ENCODE data around the gene CACFD1.
A peak's percentile ranks its signal among the peaks of the same experiment; 100 is the strongest.

The CACFD1 gene

DNA sequence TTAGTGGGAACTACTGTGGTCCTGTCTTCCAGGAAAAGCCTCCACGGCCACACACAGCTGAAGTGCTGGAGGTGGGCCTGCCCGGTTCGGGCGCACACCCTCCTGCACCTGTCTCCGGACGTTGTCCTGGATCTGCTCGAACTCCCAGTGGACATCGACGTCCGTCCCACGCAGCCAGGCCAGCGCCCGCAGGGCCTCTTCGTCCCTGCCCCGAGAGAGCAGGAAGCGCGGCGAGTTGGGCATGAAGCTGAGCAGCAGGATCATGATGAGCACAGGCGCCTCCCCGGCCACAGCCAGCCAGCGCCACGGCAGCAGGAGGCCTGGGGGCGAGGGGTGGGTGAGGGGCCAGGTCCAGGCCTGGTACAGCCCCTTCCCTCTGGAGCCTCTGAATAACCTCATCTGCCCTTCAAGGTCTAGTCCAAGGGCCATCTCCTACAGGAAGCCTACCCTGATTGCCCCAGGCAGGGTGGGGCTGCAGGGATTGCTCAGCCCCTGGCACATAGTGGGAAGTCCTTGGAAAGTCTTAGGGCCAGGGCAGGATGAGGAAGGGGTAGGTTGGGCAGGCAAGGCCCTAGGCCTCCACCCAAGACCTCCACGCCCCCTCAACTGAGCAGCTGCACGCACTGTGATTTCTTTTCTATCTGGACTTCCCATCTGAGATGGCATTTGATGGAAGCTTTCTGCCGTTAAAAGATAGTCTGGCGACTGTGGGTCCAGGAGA, 15.7 kb downstream of the CACFD1 start:
- DNase-seq (ENCODE audit: low read depth) = no peak
- H3K4me3 ChIP-seq (replicated peaks; ENCODE audit: low read depth, low read length) = no peak overlapping the region
- TF ChIP-seq, protein P1, sequence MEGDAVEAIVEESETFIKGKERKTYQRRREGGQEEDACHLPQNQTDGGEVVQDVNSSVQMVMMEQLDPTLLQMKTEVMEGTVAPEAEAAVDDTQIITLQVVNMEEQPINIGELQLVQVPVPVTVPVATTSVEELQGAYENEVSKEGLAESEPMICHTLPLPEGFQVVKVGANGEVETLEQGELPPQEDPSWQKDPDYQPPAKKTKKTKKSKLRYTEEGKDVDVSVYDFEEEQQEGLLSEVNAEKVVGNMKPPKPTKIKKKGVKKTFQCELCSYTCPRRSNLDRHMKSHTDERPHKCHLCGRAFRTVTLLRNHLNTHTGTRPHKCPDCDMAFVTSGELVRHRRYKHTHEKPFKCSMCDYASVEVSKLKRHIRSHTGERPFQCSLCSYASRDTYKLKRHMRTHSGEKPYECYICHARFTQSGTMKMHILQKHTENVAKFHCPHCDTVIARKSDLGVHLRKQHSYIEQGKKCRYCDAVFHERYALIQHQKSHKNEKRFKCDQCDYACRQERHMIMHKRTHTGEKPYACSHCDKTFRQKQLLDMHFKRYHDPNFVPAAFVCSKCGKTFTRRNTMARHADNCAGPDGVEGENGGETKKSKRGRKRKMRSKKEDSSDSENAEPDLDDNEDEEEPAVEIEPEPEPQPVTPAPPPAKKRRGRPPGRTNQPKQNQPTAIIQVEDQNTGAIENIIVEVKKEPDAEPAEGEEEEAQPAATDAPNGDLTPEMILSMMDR (IDR thresholded peaks at IDR 0.05; ENCODE audit: low read length, missing control alignments) = no peak

- TF ChIP-seq, protein P1 (IDR thresholded peaks at IDR 0.05; ENCODE audit: low read length, missing control alignments) = no peak
- no peak overlapping the region for H3K4me3 ChIP-seq (replicated peaks; ENCODE audit: low read depth, low read length)
- peak; percentile 68 for DNase-seq (ENCODE audit: low read depth)
These were observed 16.5 kb downstream of the CACFD1 start for GRCh38 chr9:133476036-133476931.

DNA sequence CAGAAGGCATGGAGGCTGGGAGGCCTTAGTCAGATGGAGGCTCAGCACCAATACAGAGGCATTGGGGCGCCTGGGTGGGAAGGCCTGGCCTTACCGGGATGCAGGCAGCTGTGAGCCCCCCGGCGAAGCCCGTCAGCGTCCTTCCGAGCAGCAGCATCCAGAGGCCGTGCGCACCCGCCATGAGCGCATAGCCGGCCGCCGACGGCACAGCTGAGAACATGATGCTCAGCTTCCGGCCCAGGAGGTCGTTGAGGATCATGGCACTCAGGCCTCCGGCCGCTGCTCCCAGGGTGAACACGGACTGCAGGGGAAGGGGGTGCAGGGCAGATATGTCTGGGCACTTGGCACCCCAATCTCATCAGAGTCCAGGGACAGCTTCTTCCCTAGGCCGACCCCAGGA, 17.2 kb downstream of the CACFD1 start:
- TF ChIP-seq, protein P1 (IDR thresholded peaks at IDR 0.05; ENCODE audit: low read length, missing control alignments) = no peak
- no peak overlapping the region for H3K4me3 ChIP-seq (replicated peaks; ENCODE audit: low read depth, low read length)

GRCh38 chr9:133477461-133477860, 17.7 kb downstream of the CACFD1 start:
- H3K4me3 ChIP-seq (replicated peaks; ENCODE audit: low read depth, low read length) = peak overlapping the region; percentile 72
- DNase-seq (ENCODE audit: low read depth) = no peak
- TF ChIP-seq, protein P1 (IDR thresholded peaks at IDR 0.05; ENCODE audit: low read length, missing control alignments) = no peak

More for the DNA sequence above, 17.2 kb downstream of the CACFD1 start:
- DNase-seq (ENCODE audit: low read depth) = no peak

- H3K4me3 ChIP-seq (replicated peaks; ENCODE audit: low read depth, low read length) = peak overlapping the region; percentile 72
- DNase-seq (ENCODE audit: low read depth) = peak; percentile 51
- TF ChIP-seq, protein P1 (IDR thresholded peaks at IDR 0.05; ENCODE audit: low read length, missing control alignments) = no peak
These were observed 18.4 kb downstream of the CACFD1 start for GRCh38 chr9:133477992-133478850.

DNA sequence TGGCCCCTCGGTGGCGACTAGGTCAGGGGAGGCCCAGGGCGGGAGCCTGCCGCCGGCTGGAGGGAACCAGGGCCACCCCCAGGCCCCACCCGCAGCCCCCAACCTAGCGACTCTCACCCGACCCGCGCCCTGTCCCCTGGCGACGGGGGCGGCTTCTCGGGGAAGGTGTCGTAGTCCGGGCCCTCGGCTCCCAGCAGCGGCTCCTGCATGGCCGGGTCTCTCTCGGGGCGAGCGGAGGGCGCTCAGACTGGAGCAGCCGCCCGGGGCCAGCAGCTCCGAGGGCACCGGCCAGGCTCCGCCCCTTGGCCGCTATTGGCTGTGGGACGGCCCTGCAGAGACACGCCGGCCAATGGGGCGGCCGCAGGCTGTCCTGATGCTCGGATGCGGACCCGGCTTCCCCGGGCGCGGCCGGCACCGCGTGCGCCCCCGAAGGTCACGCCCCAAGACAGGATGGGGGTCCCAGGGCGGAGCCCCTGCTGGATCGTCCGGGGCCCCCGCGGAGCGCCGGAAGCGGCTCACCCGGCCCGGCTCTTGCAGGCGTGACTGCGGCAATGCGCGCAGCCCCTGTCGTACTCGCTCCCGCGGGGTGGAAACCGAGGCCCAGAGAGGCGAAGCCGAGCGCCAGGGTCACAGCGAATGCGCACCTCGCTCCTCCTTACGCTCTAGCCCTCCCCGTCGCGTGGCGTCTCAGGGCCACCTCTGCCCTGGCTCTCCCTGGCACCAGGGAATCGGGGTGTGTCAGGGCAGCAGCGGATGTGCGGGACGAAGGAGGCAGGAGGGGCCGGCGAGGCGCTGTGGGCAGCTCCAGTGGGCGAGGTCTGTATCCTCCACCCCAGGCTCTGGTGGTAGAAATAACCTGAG, 19.3 kb downstream of the CACFD1 start, which contains the start of gene SLC2A6:
Gene SLC2A6 (minus strand): TSS at position 249 of the 861 bp plus-strand sequence. CDS start 40 bp downstream, at position 209.
- peak; percentile 76 for DNase-seq (ENCODE audit: low read depth)
- TF ChIP-seq, protein P1 (IDR thresholded peaks at IDR 0.05; ENCODE audit: low read length, missing control alignments) = no peak
- peak within 1 kb of the TSS; percentile 72 for H3K4me3 ChIP-seq (replicated peaks; ENCODE audit: low read depth, low read length)

Data from fibroblast of pulmonary artery (primary cell).